GM12874 (cell line): ENCODE data around the gene ARHGAP24.

Source experiments
- TF ChIP-seq, protein P1 (sequence below): IDR thresholded peaks from 2 replicates; pipeline ENCODE4 v1.5.1; 2011; ENCODE audit warnings: low read depth, mild to moderate bottlenecking, control low read depth, low read length, moderate library complexity; ENCODE audit not compliant: insufficient read depth

Gene ARHGAP24

DNA sequence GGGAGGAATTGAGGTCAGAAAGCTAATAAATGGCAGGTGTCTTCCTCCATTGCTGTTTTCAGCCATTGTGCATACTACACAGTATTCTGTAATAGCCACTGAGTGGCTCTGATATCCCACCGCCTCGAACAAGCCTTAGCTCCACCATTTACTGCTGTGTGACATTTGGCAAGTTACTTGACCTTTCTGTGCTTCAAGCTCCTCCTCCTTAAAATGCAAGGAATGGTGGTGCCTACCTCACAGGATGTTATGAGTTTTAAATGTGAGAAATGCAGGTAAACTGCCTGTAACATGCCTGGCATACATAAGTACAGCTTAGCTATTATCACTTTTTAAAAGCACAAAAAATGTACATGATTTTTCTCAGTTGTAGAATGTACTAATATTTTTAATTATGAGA is 464.0 kb downstream of the ARHGAP24 start:
- TF ChIP-seq, protein P1, sequence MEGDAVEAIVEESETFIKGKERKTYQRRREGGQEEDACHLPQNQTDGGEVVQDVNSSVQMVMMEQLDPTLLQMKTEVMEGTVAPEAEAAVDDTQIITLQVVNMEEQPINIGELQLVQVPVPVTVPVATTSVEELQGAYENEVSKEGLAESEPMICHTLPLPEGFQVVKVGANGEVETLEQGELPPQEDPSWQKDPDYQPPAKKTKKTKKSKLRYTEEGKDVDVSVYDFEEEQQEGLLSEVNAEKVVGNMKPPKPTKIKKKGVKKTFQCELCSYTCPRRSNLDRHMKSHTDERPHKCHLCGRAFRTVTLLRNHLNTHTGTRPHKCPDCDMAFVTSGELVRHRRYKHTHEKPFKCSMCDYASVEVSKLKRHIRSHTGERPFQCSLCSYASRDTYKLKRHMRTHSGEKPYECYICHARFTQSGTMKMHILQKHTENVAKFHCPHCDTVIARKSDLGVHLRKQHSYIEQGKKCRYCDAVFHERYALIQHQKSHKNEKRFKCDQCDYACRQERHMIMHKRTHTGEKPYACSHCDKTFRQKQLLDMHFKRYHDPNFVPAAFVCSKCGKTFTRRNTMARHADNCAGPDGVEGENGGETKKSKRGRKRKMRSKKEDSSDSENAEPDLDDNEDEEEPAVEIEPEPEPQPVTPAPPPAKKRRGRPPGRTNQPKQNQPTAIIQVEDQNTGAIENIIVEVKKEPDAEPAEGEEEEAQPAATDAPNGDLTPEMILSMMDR = no peak

DNA sequence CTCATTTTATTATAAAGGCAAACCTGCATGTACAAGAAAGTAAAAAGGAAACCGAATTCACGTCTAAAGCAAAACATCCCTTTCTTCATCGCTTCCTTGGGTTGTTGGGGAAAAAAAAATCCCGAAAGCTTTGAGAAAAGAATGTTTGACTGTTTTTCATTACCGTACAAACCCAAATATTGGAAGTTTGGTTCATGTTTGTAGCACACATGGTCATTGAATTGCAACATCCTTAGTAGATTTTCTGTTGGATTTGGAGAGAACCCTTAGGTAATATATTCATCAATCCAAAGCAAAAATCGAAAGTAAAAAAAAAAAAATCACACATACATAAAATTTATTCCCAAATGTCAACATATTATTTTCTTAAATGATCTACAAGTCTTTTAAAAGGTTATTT is 464.6 kb downstream of the ARHGAP24 start:
- TF ChIP-seq, protein P1 = no peak

DNA sequence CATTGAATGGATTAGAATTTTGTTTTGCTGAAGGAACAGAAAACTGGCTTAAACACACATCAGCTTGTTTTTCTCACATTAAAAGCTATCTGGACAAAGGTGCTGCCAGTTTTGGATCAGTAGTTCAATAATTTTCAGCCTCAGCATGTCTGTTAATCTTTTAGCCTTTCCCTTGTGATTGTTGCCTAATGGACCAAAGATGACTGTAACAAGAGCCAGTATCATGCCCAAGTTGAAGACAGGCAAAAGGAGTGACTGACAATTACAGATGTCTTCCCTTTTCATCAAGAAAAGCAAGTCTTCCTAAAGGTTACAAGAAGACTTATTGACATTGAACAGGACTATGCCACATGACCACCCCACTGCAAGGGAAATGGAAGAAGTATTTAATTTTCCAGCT is 465.2 kb downstream of the ARHGAP24 start:
- TF ChIP-seq, protein P1 = no peak

DNA sequence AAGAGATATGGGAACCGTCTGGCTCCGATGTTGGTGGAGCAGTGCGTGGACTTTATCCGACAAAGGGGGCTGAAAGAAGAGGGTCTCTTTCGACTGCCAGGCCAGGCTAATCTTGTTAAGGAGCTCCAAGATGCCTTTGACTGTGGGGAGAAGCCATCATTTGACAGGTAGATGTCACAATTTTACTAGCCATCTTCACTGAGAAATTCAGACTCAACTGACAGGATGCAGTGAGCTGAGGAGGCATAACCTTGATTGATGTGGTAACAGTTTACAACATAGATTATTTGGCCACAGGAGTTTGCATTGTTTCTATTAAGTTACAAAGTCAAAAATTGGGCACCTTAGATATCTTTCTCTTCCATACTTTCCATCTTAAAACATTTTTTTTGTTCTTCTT is 467.2 kb downstream of the ARHGAP24 start:
- TF ChIP-seq, protein P1 = no peak

DNA sequence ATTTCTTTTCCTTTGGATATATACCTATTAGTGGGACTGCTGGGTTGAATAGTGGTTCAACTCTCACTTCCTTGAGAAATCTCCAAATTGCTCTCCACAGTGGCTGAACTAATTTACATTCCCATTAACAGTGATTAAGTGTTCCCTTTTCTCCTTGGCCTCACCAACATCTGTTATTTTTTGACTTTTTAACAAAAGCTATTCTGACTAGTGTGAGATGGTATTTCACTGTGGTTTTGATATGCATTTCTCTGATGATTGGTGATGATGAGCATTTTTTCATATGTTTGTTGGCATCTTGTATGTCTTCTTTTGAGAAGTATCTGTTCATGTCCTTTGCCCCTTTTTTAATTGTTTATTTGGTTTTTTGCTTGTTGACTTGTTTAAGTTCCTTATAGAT is 471.9 kb downstream of the ARHGAP24 start:
- TF ChIP-seq, protein P1 = no peak

DNA sequence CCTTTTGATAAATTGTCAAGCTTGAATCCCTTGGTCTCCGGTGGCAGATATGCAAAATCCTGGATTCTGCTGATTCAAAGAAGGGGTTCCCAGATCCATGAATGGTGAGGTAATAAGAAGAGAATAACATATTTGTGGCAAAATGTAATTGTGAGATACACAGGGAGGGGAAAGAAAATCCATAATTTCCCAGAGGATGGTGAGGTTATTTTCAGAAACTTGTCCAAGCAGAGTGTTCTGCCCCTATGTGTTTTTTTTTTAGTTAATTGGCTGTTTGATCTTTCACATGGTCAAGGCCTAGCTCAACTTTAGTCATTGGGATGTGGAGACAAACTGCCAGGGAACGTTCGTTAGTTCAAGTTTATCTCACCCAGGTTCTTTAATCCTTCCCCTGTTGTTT is 476.1 kb downstream of the ARHGAP24 start:
- TF ChIP-seq, protein P1 = no peak

DNA sequence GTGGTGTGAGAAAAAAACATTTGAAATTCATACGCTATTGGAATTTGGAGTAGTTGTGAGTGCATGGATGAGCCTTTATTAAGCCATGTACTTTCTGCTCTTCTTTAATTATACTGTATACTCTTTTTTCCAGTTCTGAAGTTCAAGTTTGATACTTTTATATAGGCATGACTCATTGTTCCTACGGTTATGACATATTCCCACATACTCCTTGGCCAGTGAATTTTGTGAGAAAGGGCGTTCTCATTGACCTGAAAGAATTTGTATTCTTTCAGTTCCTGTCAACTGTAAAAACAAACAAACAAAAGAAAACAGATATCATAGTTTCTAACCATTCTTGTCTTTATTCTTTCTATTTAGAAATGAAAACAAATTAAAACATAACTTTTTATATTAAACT is 477.6 kb downstream of the ARHGAP24 start:
- TF ChIP-seq, protein P1 = no peak
